CD14-positive monocyte (primary cell): ENCODE data around the gene GALNT14. TPM values are rescaled to one million over a fixed set of nuclear protein-coding genes. Genes with fewer than 3 reads are reported as not detected.

ENCODE experiments used
- DNase-seq, 3 donors: peaks; one replicate each; pipeline ENCODE4 v3.0.0-alpha.2; 2011 to 2022
- H2AFZ ChIP-seq: 2 replicates; pipeline ENCODE4 v1.6.0; 2012; ENCODE audit warnings: mild to moderate bottlenecking, low read depth, low read length, inconsistent platforms; ENCODE audit not compliant: insufficient read depth, poor library complexity, severe bottlenecking
- H3K27ac ChIP-seq, 2 donors: 1 replicate in 1 of 2; 2 replicates in 1 of 2; pipeline ENCODE4 v1.5.1; 2012 to 2013; ENCODE audit warnings: low read length in 2 of 2, control low read depth in 1 of 2, inconsistent platforms in 1 of 2, low read depth in 1 of 2, mild to moderate bottlenecking in 1 of 2
- H3K27me3 ChIP-seq, 2 donors: one replicate each; pipeline versions ENCODE4 v1.6.0 to v1.6.1; 2011 to 2013; ENCODE audit warnings: low read length in 2 of 2; ENCODE audit not compliant: control insufficient read depth in 2 of 2, insufficient read depth in 2 of 2
- H3K36me3 ChIP-seq, 2 donors: replicated peaks in 1 of 2; 1 replicate in 1 of 2; 2 replicates in 1 of 2; pipeline versions ENCODE4 v1.5.1 to v1.6.1; 2012 to 2013; ENCODE audit warnings: low read length in 2 of 2, control low read depth in 1 of 2, inconsistent platforms in 1 of 2, mild to moderate bottlenecking in 1 of 2; ENCODE audit not compliant: insufficient read depth in 2 of 2, control insufficient read depth in 1 of 2
- H3K4me1 ChIP-seq, 2 donors: 1 replicate in 1 of 2; 2 replicates in 1 of 2; pipeline versions ENCODE4 v1.5.1 to v1.6.1; 2012 to 2013; ENCODE audit warnings: low read length in 2 of 2, control low read depth in 1 of 2, inconsistent platforms in 1 of 2, mild to moderate bottlenecking in 1 of 2, moderate library complexity in 1 of 2; ENCODE audit not compliant: insufficient read depth in 2 of 2, control insufficient read depth in 1 of 2
- H3K4me2 ChIP-seq: replicated peaks from 2 replicates; pipeline ENCODE3; 2012; ENCODE audit warnings: low read length, moderate library complexity, mild to moderate bottlenecking; ENCODE audit not compliant: poor library complexity, severe bottlenecking; ENCODE audit errors: extremely low read depth
- H3K4me3 ChIP-seq, 3 experiments: fragments of 200-600 bp in 1 of 3; sonication (generic) in 1 of 3; replicated peaks in 1 of 3; 1 replicate in 2 of 3; 2 replicates in 1 of 3; pipeline ENCODE4 v1.5.1; 2011 to 2013; ENCODE audit warnings: low read length in 3 of 3, mild to moderate bottlenecking in 3 of 3, control low read depth in 2 of 3, low read depth in 2 of 3, inconsistent platforms in 1 of 3, moderate library complexity in 1 of 3
- H3K79me2 ChIP-seq: 2 replicates; pipeline ENCODE4 v1.6.0; 2012; ENCODE audit warnings: mild to moderate bottlenecking, control low read depth, inconsistent platforms, low read length, moderate library complexity; ENCODE audit not compliant: insufficient read depth
- H3K9ac ChIP-seq: 2 replicates; pipeline ENCODE4 v1.6.0; 2017; ENCODE audit warnings: low read length, mild to moderate bottlenecking; ENCODE audit not compliant: insufficient read depth, poor library complexity, severe bottlenecking
- H3K9me3 ChIP-seq, 2 donors: replicated peaks in 1 of 2; 1 replicate in 1 of 2; 2 replicates in 1 of 2; pipeline versions ENCODE4 v1.5.1 to v1.6.1; 2012 to 2013; ENCODE audit warnings: low read length in 2 of 2, control low read depth in 1 of 2; ENCODE audit not compliant: control insufficient read depth in 1 of 2, insufficient read depth in 1 of 2
- H4K20me1 ChIP-seq: 2 replicates; pipeline ENCODE4 v1.6.0; 2012; ENCODE audit warnings: mild to moderate bottlenecking, low read length, control low read depth, moderate library complexity; ENCODE audit not compliant: insufficient read depth
- H3K27ac Mint-ChIP-seq, 7 donors: one replicate each; pipeline ENCODE4 v1.8.0; 2020; ENCODE audit warnings: mild to moderate bottlenecking in 7 of 7, mixed read lengths in 7 of 7, moderate library complexity in 6 of 7, inconsistent platforms in 2 of 7
- H3K27me3 Mint-ChIP-seq, 3 donors: one replicate each; pipeline ENCODE4 v1.8.0; 2021 to 2022; ENCODE audit warnings: low read depth in 3 of 3, mild to moderate bottlenecking in 3 of 3, mixed read lengths in 3 of 3, moderate library complexity in 3 of 3, inconsistent platforms in 1 of 3
- H3K36me3 Mint-ChIP-seq, 2 donors: one replicate each; pipeline ENCODE4 v1.8.0; 2020; ENCODE audit warnings: mixed read lengths in 2 of 2, inconsistent platforms in 1 of 2, mild to moderate bottlenecking in 1 of 2
- H3K4me1 Mint-ChIP-seq: one replicate; pipeline ENCODE4 v1.8.0; 2020; ENCODE audit warnings: mild to moderate bottlenecking, mixed read lengths
- H3K4me3 Mint-ChIP-seq, 2 donors: one replicate each; pipeline ENCODE4 v1.8.0; 2020; ENCODE audit warnings: mild to moderate bottlenecking in 2 of 2, mixed read lengths in 2 of 2, moderate library complexity in 1 of 2
- H3K9me3 Mint-ChIP-seq, 7 donors: one replicate each; pipeline ENCODE4 v1.8.0; 2020 to 2022; ENCODE audit warnings: mixed read lengths in 7 of 7, mild to moderate bottlenecking in 6 of 7, moderate library complexity in 6 of 7, inconsistent platforms in 2 of 7
- CTCF ChIP-seq: fragments of 200-600 bp; IDR thresholded peaks from one replicate; pipeline ENCODE4 v1.8.0; 2022; ENCODE audit warnings: antibody characterized with exemption, mild to moderate bottlenecking
- WGBS: methylation state at CpG from one replicate; pipeline ENCODE4 v1.1.5; 2013; ENCODE audit warnings: missing lambda C conversion rate; ENCODE audit not compliant: insufficient coverage; 5-methylcytosine and 5-hydroxymethylcytosine counted together
- intact Hi-C, 2 donors: fragments of 100-400 bp; cut with micrococcal nuclease; formaldehyde crosslinking; loops; one replicate each; pipeline versions ENCODE4 v1.15.0 to v1.15.1; 2023
- polyA plus RNA-seq, 3 donors: library from polyadenylated mRNA; depleted of rRNA in 1 of 3; unstranded in 2 of 3; stranded (reverse) in 1 of 3; fragments of 300-500 nt in 2 of 3; fragments of >200 nt in 1 of 3; fragmentation: Illumina TruSeq in 2 of 3; gene quantifications; 1 replicate in 2 of 3; 2 replicates in 1 of 3; pipeline ENCODE4 v1.2.3, GENCODE V29; 2012 to 2021

GALNT14 gene
- polyA plus RNA-seq, 3 donors: 0.33 TPM; not detected in 2

DNA sequence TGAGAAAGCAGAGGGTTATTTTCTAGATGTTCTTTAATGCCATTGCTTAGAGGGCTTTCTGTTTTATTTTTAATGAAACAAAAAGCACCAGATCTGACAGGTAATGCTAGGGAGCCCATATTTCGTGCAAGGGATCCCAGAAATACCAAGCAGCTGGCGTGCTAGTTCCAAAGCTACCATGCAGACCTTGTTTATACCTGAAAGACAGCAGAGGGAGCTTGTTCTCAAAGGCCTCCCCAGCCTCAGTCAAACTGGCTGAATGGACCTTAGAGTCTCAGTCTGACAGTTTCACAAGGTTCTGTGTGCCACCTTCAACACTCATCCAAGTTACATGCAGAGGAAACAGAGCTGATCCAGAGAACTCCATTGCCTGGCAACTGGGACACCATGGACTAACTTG lies 48.6 kb downstream of the GALNT14 start:
- no peak overlapping the region for H3K27ac Mint-ChIP-seq
- Histone ChIP-seq H3K4me2 (no peak overlapping the region), H3K4me3 (no peak overlapping the region), H3K79me2 (no peaks in the 10 kb centered on the region), H3K9ac (no peak overlapping the region), H3K4me1 (no peaks in the 10 kb centered on the region), H3K9me3 (no peaks in the 10 kb centered on the region), H4K20me1 (no peaks in the 10 kb centered on the region), H3K27ac (no peak overlapping the region), H3K27me3 (no peaks in the 10 kb centered on the region), H2AFZ (no peak overlapping the region), H3K36me3 (no peaks in the 10 kb centered on the region)
- peaks cover 0 to 7% (median 0%) of the 10 kb centered on the region in 7 donors for H3K9me3 Mint-ChIP-seq
- WGBS: 79% methylated on average over 2 of the region's 2 CpGs
- TF ChIP-seq CTCF: no peak
- intact Hi-C loops: no loop called here
- H3K4me3 Mint-ChIP-seq: no peak overlapping the region
- no peaks in the 10 kb centered on the region for H3K36me3 Mint-ChIP-seq
- no peak for DNase-seq
- H3K27me3 Mint-ChIP-seq: peaks cover 0 to 3% (median 0%) of the 10 kb centered on the region in 3 donors
- no peaks in the 10 kb centered on the region for H3K4me1 Mint-ChIP-seq

DNA sequence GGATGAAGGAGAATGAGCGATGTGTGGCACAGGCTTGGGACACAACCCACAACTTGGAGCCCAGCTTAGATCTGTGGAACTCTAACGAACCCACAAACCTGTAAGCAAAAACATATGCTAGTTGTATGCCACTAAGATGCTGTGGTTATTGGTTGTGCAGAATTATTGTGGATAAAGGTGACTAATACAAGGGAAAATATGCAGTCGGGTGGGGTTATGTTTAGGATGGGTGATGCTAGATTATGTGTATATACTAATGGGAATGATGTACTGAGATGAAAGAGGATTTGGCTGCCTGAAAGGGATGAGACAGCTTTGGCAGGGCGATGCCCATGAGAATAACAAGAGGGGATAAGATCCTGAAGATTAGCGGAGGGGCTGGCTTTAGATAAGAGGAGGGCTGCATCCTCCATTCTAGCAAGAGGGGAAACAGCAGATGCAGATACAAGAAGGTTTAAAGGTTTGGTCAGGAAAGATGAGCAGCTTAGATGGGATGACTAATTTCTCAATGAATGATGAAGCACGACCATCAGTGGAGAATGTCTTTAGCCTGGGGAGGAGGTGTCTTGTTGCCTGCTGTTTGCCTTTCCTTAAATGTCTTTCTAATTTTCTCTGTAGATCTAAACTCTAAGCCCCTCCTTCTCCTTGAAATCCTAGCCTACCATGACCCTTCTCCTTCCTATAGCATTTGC lies 49.6 kb downstream of the GALNT14 start:
- Histone ChIP-seq H3K9me3 (no peaks in the 10 kb centered on the region), H2AFZ (no peak overlapping the region), H3K27ac (no peak overlapping the region), H3K36me3 (no peaks in the 10 kb centered on the region), H3K79me2 (no peaks in the 10 kb centered on the region), H3K9ac (no peak overlapping the region), H3K27me3 (no peaks in the 10 kb centered on the region), H4K20me1 (no peaks in the 10 kb centered on the region), H3K4me3 (no peak overlapping the region), H3K4me2 (no peak overlapping the region), H3K4me1 (no peaks in the 10 kb centered on the region)
- no peak for DNase-seq
- intact Hi-C loops: no loop called here
- Mint-ChIP-seq H3K4me3 (no peak overlapping the region), H3K27ac (no peak overlapping the region), H3K4me1 (no peaks in the 10 kb centered on the region), H3K27me3 (peaks cover 0 to 3% (median 0%) of the 10 kb centered on the region in 3 donors), H3K9me3 (peaks cover 0 to 7% (median 0%) of the 10 kb centered on the region in 7 donors), H3K36me3 (no peaks in the 10 kb centered on the region)
- TF ChIP-seq CTCF: no peak
- WGBS: 100% methylated on average over 1 of the region's 6 CpGs
